Measurements from ENCODE around the gene PLA2G2A.
"Not testable (repeated sequence)": the region's sequence is repeated elsewhere in the genome, so short reads cannot be mapped to it uniquely, and the experiment has no call there.

The PLA2G2A gene, protein sequence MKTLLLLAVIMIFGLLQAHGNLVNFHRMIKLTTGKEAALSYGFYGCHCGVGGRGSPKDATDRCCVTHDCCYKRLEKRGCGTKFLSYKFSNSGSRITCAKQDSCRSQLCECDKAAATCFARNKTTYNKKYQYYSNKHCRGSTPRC

DNA sequence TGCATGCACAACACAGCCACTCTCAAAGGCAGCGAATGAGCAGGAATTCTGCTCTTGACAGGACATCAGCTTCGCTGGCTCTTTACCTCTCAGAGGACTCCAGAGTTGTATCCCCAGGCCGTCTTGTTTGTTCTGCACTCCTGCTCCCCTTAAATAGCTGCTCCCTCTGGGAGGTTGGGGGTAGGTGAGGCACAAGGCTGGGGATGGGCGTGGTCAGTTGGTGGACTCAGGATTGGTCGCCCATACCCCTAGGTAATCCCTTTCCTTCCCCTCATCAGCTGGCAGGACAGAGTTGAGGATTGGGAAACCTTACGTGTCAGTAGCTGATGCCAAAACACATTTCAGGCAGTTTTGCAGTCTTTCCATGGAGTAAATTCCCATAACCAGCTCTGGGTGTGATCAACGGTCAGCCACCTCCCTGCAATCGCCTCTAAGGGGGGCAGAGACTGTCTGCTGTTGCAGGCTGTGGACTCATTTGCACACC, at the start of gene PLA2G2A:
PLA2G2A (minus strand) TSS at position 125 of the 484 bp plus-strand sequence. CDS start 845 bp downstream, outside the sequence.
- no peak for DNase-seq

- DNase-seq: no peak
Observed at GRCh38 chr1:20028726-20029125, 49.3 kb upstream of the PLA2G2A start.

GRCh38 chr1:20028125-20028524, 48.7 kb upstream of the PLA2G2A start:
- no peak for DNase-seq

GRCh38 chr1:20017741-20018140, 38.3 kb upstream of the PLA2G2A start:
- DNase-seq: no peak

GRCh38 chr1:20014153-20014552, 34.7 kb upstream of the PLA2G2A start:
- no peak for DNase-seq

DNA sequence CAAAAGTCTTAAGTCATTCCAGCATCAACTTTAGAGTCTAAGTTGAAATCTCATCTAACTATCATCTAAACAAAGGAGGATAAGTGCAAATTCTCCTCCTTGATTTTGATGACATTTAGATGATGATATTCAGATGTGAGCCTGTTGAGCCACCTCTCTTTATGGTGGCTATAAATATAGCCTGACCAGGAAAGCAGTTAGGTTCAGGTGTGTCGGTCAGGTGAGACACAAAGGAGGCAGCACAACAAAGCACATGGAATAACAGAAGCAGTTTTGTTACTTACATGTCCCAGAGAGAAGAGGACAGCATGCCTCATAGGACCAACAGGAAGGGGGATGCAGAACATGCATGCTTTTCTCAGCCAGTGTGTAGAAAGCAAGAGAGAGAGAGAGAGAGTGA, 30.6 kb upstream of the PLA2G2A start:
- DNase-seq: no peak

GRCh38 chr1:20009212-20009611, 29.8 kb upstream of the PLA2G2A start:
- no peak for DNase-seq

DNA sequence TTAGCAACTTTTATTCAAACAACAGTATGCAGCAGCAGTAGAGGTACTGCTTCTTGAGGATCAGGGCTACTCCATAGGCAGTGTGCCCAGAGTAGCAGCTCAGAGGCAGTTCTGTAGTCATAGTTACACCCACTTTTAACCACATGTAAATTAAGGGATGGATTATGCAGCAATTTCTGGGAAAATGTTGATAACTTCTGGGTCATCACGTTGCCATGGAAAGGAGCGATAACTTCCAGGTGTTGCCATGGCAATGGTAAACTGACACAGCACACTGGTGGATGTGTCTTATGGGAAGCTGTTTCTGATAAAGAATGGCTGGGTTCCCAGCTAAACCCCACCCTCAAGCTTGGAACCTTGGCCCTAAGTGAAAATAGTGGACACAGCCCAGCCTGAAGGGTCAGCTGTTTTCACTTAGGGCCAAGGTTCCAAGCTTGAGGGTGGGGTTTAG, 29.0 kb upstream of the PLA2G2A start:
- DNase-seq: no peak

DNA sequence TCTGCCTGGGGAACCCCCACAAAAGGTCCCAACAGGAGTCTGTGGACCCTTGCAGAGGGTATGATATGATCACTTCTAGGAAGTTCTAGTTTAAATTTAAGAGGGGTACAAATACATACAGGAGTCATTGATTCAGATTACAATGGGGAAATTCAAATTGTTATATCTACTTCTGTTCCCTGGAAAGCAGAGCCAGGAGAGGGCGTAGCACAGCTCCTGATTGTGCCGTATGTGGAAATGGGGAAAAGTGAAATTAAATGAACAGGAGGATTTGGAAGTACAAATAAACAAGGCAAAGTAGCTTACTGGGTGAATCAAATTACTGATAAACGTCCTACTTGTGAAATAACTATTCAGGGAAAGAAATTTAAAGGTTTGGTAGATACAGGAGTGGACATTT, 19.4 kb upstream of the PLA2G2A start:
- DNase-seq: not testable (repeated sequence)

DNA sequence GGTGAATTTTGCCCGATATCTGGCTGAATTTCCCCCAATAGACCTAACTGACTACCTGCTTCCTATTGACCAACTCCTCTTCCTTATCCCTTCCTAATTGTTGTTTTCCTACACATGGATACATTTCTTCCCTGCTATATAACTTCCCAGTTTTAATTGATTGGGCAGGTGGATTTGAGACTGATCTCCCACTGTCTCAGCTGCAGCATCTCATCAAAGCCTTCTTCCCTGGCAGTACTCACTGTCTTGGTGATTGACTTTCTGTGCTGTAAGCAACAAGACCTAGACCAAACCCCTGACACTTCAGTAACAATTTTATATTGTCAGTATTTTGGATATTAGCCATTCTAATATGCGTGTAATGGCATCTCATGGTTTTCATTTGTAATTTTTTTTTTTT, 11.3 kb upstream of the PLA2G2A start:
- DNase-seq: no peak

- not testable (repeated sequence) for DNase-seq
Observed at GRCh38 chr1:19990182-19990582, 10.8 kb upstream of the PLA2G2A start.

GRCh38 chr1:19988267-19989006, 9.0 kb upstream of the PLA2G2A start:
- DNase-seq: no peak

GRCh38 chr1:19987719-19988118, 8.3 kb upstream of the PLA2G2A start:
- no peak for DNase-seq

- DNase-seq: not testable (repeated sequence)
Observed at GRCh38 chr1:19984409-19985016, 5.1 kb upstream of the PLA2G2A start.

DNA sequence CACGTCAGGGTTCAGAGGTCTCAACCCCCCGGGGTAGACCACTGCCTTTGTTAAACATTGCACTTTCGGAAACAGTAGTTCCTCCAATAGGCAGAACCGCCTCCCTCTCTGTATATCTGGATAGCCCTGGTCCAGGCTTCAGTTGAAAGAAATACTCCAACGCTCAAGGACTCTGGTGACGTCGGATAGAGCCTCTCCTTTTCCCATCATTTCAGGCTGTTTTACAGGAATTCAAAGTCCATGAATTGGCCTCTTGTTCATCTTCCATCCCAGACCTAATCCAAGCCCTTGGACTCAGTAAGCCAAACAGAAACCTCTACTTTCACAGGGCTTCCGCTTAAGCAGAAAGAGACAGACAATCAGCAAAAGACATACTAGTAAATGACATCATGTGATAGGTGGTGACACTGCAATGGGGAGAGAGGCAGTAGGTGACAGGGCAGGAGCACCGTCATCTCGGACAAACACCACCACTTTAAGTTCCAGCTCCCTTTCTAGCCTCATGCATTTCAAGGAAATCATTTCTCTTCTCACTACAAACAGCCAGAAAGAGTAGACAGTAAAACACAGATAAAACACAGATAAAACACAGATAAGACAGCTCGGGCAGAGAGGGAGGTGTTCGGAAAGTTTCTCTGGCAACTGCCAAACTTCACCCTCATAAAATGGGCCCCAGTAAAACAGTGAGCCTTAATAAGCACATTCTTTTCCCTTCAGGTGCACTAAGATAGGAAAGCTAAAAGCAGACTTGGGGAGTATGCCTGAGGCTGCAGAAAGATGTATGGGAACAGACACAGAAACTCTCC, 2.3 kb upstream of the PLA2G2A start:
- no peak for DNase-seq

DNA sequence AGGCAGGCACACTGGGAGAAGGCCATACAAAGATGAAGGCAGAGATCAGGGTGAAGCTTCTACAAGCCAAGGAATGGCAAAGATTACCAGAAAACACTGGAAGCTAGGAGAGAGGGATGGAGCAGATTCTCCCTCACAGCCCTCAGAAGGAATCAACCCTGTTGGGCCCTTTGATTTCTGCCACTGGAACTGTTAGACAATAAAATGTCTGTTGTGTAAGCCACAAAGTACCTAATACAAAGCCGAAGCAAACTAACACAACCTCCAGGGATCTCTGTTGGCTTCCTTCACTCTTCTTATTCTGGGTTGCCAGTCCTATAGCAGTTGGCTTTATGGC, 1.7 kb upstream of the PLA2G2A start:
- no peak for DNase-seq

DNA sequence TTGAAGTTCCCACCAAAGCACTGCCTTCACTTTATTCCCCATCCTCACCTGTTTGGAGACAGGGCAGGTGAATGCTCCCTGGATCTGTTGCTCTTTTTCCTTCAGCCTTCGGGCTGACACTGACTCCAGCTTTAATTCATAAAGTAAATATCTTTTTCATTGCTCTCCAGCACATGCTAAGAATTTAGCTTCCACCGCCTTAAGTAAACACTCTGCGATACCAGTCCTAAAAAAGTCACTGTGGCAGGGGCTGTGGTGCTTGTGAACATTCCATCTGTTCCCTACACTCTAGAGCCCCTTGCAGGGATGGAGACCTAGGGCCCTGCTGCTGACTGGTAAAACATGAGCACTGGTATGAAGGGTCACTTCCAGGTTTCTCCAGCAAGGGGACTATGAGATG, 896 bp upstream of the PLA2G2A start:
- no peak for DNase-seq

- DNase-seq: no peak
Observed at GRCh38 chr1:19978143-19978542, 1.3 kb downstream of the PLA2G2A start.

DNA sequence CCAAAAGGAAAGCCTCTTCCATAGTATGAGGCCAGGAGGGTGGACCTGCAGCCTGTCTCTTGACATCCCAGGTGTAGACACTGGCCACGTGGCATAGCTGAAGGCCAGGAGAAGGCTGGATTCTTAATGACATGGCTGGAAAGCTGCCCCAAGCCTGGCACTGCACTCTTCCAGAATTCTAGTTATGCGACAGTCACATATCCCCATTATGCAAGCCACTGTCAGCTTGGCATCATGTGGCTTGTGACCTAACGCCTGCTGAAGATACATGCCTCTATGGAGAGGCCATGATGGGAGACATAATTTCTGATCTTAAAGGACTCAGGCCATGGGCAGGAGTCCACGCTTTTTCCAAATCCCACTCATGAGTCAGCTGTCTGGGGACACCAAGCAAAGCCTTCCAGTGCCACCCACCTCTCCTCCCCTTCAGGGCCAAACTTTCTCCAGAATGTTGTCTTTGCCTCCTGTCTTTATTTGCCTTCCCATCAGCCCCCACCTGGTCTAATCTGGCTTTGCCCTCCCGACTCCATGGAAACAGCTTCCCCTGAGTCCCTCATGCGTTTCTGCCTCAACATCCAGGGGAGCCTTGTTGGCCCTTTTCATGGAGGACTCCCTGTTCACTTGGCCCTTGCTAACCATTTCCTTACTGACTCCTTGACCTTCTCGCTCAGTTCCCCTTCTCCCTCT, 3.0 kb downstream of the PLA2G2A start:
- DNase-seq: no peak

DNA sequence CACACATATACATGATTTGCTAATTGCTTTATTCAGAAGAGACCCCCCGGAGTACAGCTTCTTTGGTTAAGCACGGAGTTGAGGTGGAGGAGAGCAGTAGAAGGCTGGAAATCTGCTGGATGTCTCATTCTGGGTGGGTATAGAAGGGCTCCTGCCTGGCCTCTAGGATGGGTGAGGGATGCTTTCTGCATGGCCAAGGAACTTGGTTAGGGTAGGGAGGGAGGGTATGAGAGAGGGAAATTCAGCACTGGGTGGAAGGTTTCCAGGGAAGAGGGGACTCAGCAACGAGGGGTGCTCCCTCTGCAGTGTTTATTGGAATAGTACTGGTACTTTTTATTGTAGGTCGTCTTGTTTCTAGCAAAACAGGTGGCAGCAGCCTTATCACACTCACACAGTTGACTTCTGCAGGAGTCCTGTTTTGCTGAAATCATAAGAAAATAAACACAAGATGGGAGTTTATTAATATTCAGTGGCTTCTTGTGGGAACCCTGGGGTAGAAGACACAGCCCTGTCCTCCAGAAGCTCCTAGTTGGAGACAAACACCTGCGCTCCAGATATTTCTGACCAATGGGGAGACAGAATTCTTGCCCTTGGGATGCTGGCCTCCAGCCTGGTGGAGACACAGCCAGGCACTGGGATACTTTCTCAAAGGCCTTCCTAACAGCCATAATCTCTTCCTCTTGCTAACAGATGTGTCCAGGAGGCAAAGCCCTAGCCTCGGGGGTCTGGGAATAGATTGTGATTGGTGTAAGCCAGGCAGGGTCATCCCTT, 3.8 kb downstream of the PLA2G2A start:
- no peak for DNase-seq

All from nucleus accumbens (tissue), 56 donors.